Measurements from ENCODE around the gene EFCAB9. TPM values are rescaled to one million over a fixed set of nuclear protein-coding genes. Genes with fewer than 3 reads are reported as not detected.
"Not testable (repeated sequence)": the region's sequence is repeated elsewhere in the genome, so short reads cannot be mapped to it uniquely, and the experiment has no call there.

EFCAB9 gene
- total RNA-seq = not detected

DNA sequence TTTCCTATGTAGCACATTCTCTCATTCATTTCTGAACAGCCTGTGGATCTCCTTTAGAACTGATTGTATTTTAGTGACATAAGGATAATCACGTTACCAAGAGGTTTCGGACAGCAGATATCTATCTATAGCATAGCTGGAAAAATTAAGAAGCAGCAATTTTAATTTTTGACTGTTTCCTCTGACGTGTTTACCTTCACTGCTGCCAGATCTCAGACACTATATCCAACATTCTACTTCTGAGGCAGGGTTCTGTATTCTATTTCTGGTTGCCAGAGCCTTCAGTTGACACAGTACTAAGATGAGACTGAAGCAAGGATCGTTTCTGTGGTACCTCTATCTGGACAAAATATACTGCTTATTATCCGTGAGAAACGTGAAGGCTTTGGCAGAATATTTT, at the start of gene EFCAB9:
Gene EFCAB9, plus strand, starts transcription at position 301 of the 400 bp plus-strand sequence. Its CDS starts 1 bp downstream, at position 302.
- ChIA-PET CTCF (interaction anchor here (1.5 to 1.9 kb wide), 2 partner anchors 89 to 100 kb away, joined by 3 to 4 read pairs; no protein-coding TSS in a partner anchor), POLR2A (interaction anchor here (0.6 kb wide), 1 partner anchor 81 kb away, joined by 4 read pairs; no protein-coding TSS in a partner anchor)
- peaks cover 5% of the 10 kb centered on the region for H3K4me1 Mint-ChIP-seq
- H3K27me3 Mint-ChIP-seq = peaks cover 10% of the 10 kb centered on the region
- H3K36me3 Mint-ChIP-seq (ENCODE audit: low read depth) = no peaks in the 10 kb centered on the region
- no peaks in the 10 kb centered on the region for H3K9me3 Mint-ChIP-seq
- H3K27ac Mint-ChIP-seq = no peak within 1 kb of the TSS
- DNase-seq = no peak
- no peak within 1 kb of the TSS for H3K4me3 Mint-ChIP-seq

DNA sequence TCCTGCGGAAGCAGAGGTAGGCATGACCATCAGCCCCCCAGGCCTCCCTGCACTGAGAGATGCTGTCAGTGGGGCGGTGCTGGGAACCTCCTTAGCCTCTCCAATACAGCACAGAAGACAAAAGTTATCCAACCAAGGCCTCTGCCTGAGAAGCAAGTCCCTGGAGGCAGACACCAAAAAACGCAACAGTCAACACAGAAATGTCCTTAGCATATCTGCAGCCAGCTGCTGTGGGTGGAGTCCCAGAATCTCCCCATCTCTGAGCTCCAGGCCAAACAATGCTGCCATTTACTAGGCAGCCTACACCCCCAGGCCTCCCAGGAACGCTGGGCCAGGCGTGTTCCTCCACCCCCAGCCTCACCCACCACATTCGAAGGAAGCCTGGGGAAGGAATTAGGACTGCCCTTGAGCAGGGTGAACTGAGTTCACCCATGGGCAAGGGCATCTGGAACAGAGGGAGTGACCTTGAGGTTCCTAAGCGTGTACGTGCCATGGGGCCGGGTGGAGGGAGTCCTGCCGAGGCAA, 49.6 kb upstream of the EFCAB9 start:
- H3K4me1 Mint-ChIP-seq = peaks cover 71% of the 10 kb centered on the region
- H3K27ac Mint-ChIP-seq = no peak overlapping the region
- no peaks in the 10 kb centered on the region for H3K9me3 Mint-ChIP-seq
- no peak overlapping the region for H3K4me3 Mint-ChIP-seq
- no peak for DNase-seq
- POLR2A ChIA-PET = interaction anchor here (1.0 kb wide), 1 partner anchor 31 kb away, joined by 3 read pairs; no protein-coding TSS in a partner anchor
- no peaks in the 10 kb centered on the region for H3K27me3 Mint-ChIP-seq
- peaks cover 60% of the 10 kb centered on the region for H3K36me3 Mint-ChIP-seq (ENCODE audit: low read depth)
- CTCF ChIA-PET = no interaction called here

- DNase-seq = no peak
- H3K27me3 Mint-ChIP-seq = no peaks in the 10 kb centered on the region
- H3K4me3 Mint-ChIP-seq = no peak overlapping the region
- peaks cover 68% of the 10 kb centered on the region for H3K4me1 Mint-ChIP-seq
- peaks cover 57% of the 10 kb centered on the region for H3K36me3 Mint-ChIP-seq (ENCODE audit: low read depth)
- ChIA-PET POLR2A (interaction anchor here (1.0 kb wide), 1 partner anchor 30 kb away, joined by 3 read pairs; no protein-coding TSS in a partner anchor), CTCF (no interaction called here)
- H3K27ac Mint-ChIP-seq = no peak overlapping the region
- no peaks in the 10 kb centered on the region for H3K9me3 Mint-ChIP-seq
Measured at GRCh38 chr5:172144931-172145869, 48.8 kb upstream of the EFCAB9 start.

GRCh38 chr5:172145870-172146747, 47.9 kb upstream of the EFCAB9 start:
- Mint-ChIP-seq H3K4me3 (no peak overlapping the region), H3K9me3 (no peaks in the 10 kb centered on the region), H3K27me3 (no peaks in the 10 kb centered on the region), H3K4me1 (peaks cover 71% of the 10 kb centered on the region), H3K36me3 (ENCODE audit: low read depth) (peaks cover 59% of the 10 kb centered on the region), H3K27ac (no peak overlapping the region)
- no peak for DNase-seq
- ChIA-PET POLR2A (interaction anchor here (1.0 kb wide), 1 partner anchor 32 kb away, joined by 3 read pairs; no protein-coding TSS in a partner anchor), CTCF (interaction anchor here (1.2 kb wide), 1 partner anchor 42 kb away, joined by 3 read pairs; the partner anchor contains the start of gene STK10)

DNA sequence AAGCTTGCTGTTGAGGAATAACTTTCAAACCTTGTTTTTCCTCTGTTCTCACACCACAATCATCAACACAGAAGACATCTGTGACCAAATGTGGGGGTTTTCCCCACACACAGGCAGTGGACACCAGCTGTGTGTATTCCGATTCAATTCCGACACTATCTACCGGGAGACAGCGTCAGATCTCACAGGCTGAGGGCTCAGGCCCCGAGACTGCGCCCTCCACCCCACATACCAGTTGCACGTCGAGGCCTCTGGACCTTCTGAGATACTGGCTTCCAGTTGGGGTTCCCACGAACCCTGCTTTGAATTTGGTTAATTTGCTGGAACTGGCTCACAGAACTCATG, 47.3 kb upstream of the EFCAB9 start:
- peaks cover 61% of the 10 kb centered on the region for H3K36me3 Mint-ChIP-seq (ENCODE audit: low read depth)
- no peaks in the 10 kb centered on the region for H3K9me3 Mint-ChIP-seq
- CTCF ChIA-PET = interaction anchor here (1.2 kb wide), 1 partner anchor 42 kb away, joined by 3 read pairs; the partner anchor contains the start of gene STK10
- no peak for DNase-seq
- H3K27me3 Mint-ChIP-seq = no peaks in the 10 kb centered on the region
- peaks cover 74% of the 10 kb centered on the region for H3K4me1 Mint-ChIP-seq
- POLR2A ChIA-PET = interaction anchor here (1.0 kb wide), 1 partner anchor 32 kb away, joined by 3 read pairs; no protein-coding TSS in a partner anchor
- H3K27ac Mint-ChIP-seq = no peak overlapping the region
- no peak overlapping the region for H3K4me3 Mint-ChIP-seq

- Mint-ChIP-seq H3K4me3 (no peak overlapping the region), H3K9me3 (no peaks in the 10 kb centered on the region), H3K36me3 (ENCODE audit: low read depth) (peaks cover 67% of the 10 kb centered on the region), H3K4me1 (peaks cover 75% of the 10 kb centered on the region), H3K27me3 (no peaks in the 10 kb centered on the region), H3K27ac (peak overlapping the region; percentile 6)
- POLR2A ChIA-PET = no interaction called here
- no peak for DNase-seq
- CTCF ChIA-PET = no interaction called here
Measured at GRCh38 chr5:172147857-172148256, 46.1 kb upstream of the EFCAB9 start.

GRCh38 chr5:172148381-172148780, 45.6 kb upstream of the EFCAB9 start:
- Mint-ChIP-seq H3K4me1 (peaks cover 77% of the 10 kb centered on the region), H3K36me3 (ENCODE audit: low read depth) (peaks cover 72% of the 10 kb centered on the region), H3K27me3 (no peaks in the 10 kb centered on the region), H3K4me3 (no peak overlapping the region), H3K9me3 (no peaks in the 10 kb centered on the region), H3K27ac (no peak overlapping the region)
- no peak for DNase-seq
- ChIA-PET POLR2A (interaction anchor here (9.5 kb wide), 1 partner anchor 26 kb away, joined by 83 read pairs; no protein-coding TSS in a partner anchor), CTCF (no interaction called here)

DNA sequence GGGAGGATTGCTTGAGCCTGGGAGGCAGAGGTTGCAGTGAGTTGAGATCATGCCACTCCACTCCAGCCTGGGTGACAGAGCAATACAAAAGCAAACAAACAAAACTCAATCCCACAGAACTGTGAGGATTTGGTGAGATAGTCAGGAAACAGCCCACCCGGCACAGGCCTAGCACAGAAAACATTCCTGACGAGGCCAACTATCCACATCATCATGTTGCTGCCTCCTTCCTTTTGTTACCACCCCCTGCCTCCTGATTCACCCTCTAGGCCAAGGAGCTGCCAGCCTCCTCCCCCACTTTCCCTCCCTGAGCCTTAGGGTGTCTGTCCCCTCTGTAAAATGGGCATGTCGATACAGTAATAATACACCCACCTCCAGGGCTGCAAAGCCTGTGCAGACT, 44.9 kb upstream of the EFCAB9 start:
- Mint-ChIP-seq H3K27ac (no peak overlapping the region), H3K4me3 (no peak overlapping the region), H3K9me3 (no peaks in the 10 kb centered on the region), H3K27me3 (no peaks in the 10 kb centered on the region), H3K36me3 (ENCODE audit: low read depth) (peaks cover 79% of the 10 kb centered on the region), H3K4me1 (peaks cover 77% of the 10 kb centered on the region)
- ChIA-PET CTCF (no interaction called here), POLR2A (interaction anchor here (9.5 kb wide), 1 partner anchor 25 kb away, joined by 83 read pairs; no protein-coding TSS in a partner anchor)
- no peak for DNase-seq

- DNase-seq, H3K27me3 Mint-ChIP-seq, H3K4me3 Mint-ChIP-seq, H3K9me3 Mint-ChIP-seq, CTCF ChIA-PET: not testable (repeated sequence)
- POLR2A ChIA-PET = interaction anchor here (9.5 kb wide), 1 partner anchor 25 kb away, joined by 83 read pairs; no protein-coding TSS in a partner anchor
- H3K4me1 Mint-ChIP-seq = peaks cover 77% of the 10 kb centered on the region
- peaks cover 80% of the 10 kb centered on the region for H3K36me3 Mint-ChIP-seq (ENCODE audit: low read depth)
- peak overlapping the region; percentile 85 for H3K27ac Mint-ChIP-seq
Measured at GRCh38 chr5:172149481-172149880, 44.5 kb upstream of the EFCAB9 start.

DNA sequence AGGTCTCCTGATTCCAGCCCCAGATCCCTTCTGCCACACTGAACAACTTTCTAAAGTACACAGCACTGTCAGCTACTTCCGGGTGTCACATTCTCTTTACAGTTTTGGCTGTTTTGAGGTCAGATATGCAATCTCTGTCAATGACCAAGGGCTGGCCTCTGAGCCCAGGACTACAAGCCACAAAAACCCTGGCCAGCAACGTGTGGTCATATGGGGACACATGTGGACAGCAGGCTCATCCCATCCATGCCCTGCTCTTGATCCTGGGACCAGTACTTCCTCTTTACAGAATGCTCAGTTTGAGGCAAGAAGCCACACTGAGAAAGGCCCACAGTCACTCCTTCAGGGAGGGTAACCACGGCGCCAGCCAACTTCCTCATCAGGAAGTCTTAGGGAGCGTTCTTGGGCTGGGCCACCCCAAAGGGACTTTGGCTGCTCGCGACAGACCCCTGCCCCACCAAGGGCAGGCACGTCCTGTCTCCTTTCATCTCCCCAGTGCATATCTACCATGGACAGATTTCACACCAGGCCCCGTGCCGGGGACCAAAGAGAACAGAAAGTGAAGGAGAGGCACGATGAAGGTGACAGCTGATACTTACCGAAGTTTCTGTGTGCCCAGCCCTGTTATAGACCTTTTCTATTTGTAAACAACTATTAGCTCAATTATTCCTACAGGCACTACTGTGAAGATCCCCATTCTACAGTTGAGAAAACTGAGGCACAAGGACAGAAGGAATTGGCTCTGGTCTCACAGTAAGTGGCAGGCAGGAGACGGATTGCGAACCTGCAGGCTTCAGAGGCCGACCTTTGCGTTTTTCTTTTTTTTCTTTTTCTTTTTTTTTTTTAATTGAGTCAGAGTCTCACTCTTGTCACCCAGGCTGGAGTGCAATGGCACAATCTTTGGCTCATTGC, 43.2 kb upstream of the EFCAB9 start:
- peak; percentile 42 for DNase-seq
- Mint-ChIP-seq H3K4me1 (peaks cover 76% of the 10 kb centered on the region), H3K36me3 (ENCODE audit: low read depth) (peaks cover 82% of the 10 kb centered on the region), H3K4me3 (peak overlapping the region; percentile 46), H3K9me3 (no peaks in the 10 kb centered on the region), H3K27me3 (no peaks in the 10 kb centered on the region), H3K27ac (peak overlapping the region; percentile 85)
- CTCF ChIA-PET = interaction anchor here (0.6 to 3.8 kb wide), 3 partner anchors 9 to 143 kb away, joined by 4 to 22 read pairs (median 5); partner anchors contain the start of gene STK10
- POLR2A ChIA-PET = interaction anchor here (0.6 to 9.5 kb wide), 9 partner anchors 11 to 40 kb away, joined by 3 to 83 read pairs (median 4); partner anchors contain the start of gene STK10

DNA sequence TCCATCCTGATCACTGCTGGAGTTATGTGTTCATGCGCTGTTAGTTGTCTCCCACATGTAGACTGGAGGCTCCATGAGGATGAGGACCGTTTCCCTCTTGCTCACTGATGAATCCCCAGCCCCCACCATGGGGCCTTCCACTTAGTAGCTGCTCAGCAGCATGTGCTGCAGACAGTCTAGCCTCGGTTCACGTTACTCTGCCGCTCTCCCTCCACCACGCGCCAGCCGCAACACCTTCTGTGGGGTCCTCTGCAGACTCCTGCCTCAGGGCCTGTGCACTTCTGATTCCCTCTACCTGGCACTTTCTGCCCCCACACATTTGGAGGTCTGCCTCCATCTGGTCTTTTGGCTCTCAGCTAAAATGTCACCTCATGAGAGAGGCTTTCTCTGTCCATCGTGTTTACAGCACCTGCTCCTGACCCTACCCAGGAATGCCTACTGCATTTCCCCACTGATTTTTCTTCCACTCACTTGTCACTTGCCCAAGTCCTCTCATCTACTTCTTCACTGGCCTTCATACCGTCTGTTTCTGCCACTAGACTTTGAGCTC, 42.2 kb upstream of the EFCAB9 start:
- H3K36me3 Mint-ChIP-seq (ENCODE audit: low read depth) = peaks cover 84% of the 10 kb centered on the region
- peak overlapping the region; percentile 16 for H3K4me3 Mint-ChIP-seq
- no peaks in the 10 kb centered on the region for H3K9me3 Mint-ChIP-seq
- H3K27me3 Mint-ChIP-seq = no peaks in the 10 kb centered on the region
- H3K27ac Mint-ChIP-seq = peak overlapping the region; percentile 85
- no peak for DNase-seq
- ChIA-PET POLR2A (interaction anchor here (1.1 to 9.5 kb wide), 7 partner anchors 10 to 39 kb away, joined by 3 to 83 read pairs (median 5); no protein-coding TSS in a partner anchor), CTCF (interaction anchor here (1.5 to 3.8 kb wide), 3 partner anchors 22 to 142 kb away, joined by 4 to 22 read pairs (median 5); partner anchors contain the start of gene STK10)
- H3K4me1 Mint-ChIP-seq = peaks cover 73% of the 10 kb centered on the region

Data from activated CD4-positive, alpha-beta memory T cell treated with anti-CD3 and anti-CD28 coated beads, Interleukin-2, amount 10 ng/mL, durations not matched to agents 7 days and 5 days (primary cell).